K562 (cell line): ENCODE measurements around the gene ACSL6. TPM values are rescaled to one million over a fixed set of nuclear protein-coding genes. Genes with fewer than 3 reads are reported as not detected.

ENCODE experiments used
- ATAC-seq: fragments of 200-7000 bp; cut with Tn5 transposase; 3 replicates; pipeline ENCODE4 v1.9.1; 2020; ENCODE audit warnings: moderate library complexity
- BruUV-seq: library from RNA; stranded (reverse); fragments of 400-500 nt; replicated peaks from 2 replicates; lab custom pipeline; 2021; lab: Mats Ljungman, UMichigan
- CTCF ChIA-PET: fragments of 300-600 bp; formaldehyde crosslinking; extraction: SDS; loops from one replicate; lab custom pipeline; 2021; ENCODE audit warnings: low intra/inter-chr PET ratio; lab: Yijun Ruan, JAX
- POLR2A ChIA-PET: fragments of 300-600, 350-650 bp; sonication (Branson Sonifier 250); formaldehyde crosslinking; extraction: SDS; loops from one replicate; lab custom pipeline; 2021; ENCODE audit warnings: antibody characterized with exemption, inconsistent platforms; lab: Yijun Ruan, JAX
- DNase-seq, 4 experiments: peaks; one replicate each; pipeline versions ENCODE4 v3.0.0 to v3.0.0-alpha.2; 2011 to 2018; ENCODE audit warnings: low spot score in 3 of 4, mixed read lengths in 3 of 4; ENCODE audit errors: extremely low read depth in 1 of 4
- FAIRE-seq: peaks from 2 replicates; lab custom pipeline; 2011; peaks lifted over from hg19 to GRCh38; lab: Jason Lieb, UNC
- H2AFZ ChIP-seq: 2 replicates; pipeline ENCODE4 v1.6.0; 2011; ENCODE audit warnings: low read depth, low read length, control low read depth, inconsistent platforms
- H3K27ac ChIP-seq: fragments of 200-600 bp; 3 replicates; pipeline ENCODE4 v1.8.0; 2011; ENCODE audit warnings: low read depth, mild to moderate bottlenecking, control low read depth, inconsistent platforms, low read length, moderate library complexity, mixed read lengths; ENCODE audit errors: extremely low read depth
- H3K27me3 ChIP-seq, 2 experiments: fragments of 300-600 bp in 1 of 2; 2 replicates in 1 of 2; 3 replicates in 1 of 2; pipeline versions ENCODE4 v1.6.0 to v1.8.0; 2011; ENCODE audit warnings: inconsistent platforms in 2 of 2, low read length in 2 of 2, mild to moderate bottlenecking in 1 of 2, mixed read lengths in 1 of 2, moderate library complexity in 1 of 2; ENCODE audit not compliant: control insufficient read depth in 2 of 2, insufficient read depth in 2 of 2
- H3K36me3 ChIP-seq: fragments of 300-600 bp; 3 replicates; pipeline ENCODE4 v1.8.0; 2011; ENCODE audit warnings: mild to moderate bottlenecking, low read length, inconsistent platforms; ENCODE audit not compliant: control insufficient read depth, insufficient read depth
- H3K4me1 ChIP-seq, 2 experiments: fragments of 200-600 bp in 1 of 2; replicated peaks in 1 of 2; 2 replicates in 1 of 2; 3 replicates in 1 of 2; pipeline versions ENCODE4 v1.5.1 to v1.8.0; 2011; ENCODE audit warnings: inconsistent platforms in 2 of 2, low read length in 2 of 2, mild to moderate bottlenecking in 1 of 2, mixed read lengths in 1 of 2, moderate library complexity in 1 of 2; ENCODE audit not compliant: control insufficient read depth in 2 of 2, insufficient read depth in 2 of 2
- H3K4me2 ChIP-seq: 2 replicates; pipeline ENCODE4 v1.6.1; 2011; ENCODE audit warnings: low read length, control low read depth, inconsistent platforms, mixed read lengths; ENCODE audit not compliant: insufficient read depth
- H3K4me3 ChIP-seq: fragments of 200-600 bp; sonication (generic), shearing (Covaris generic); 2 replicates; pipeline ENCODE4 v1.5.1; 2016; ENCODE audit warnings: control low read depth, inconsistent platforms
- H3K79me2 ChIP-seq: fragments of 200-600 bp; 3 replicates; pipeline ENCODE4 v1.8.0; 2011; ENCODE audit warnings: low read length, inconsistent platforms; ENCODE audit not compliant: control insufficient read depth, insufficient read depth
- H3K9ac ChIP-seq, 2 experiments: 2 replicates each; pipeline versions ENCODE4 v1.6.0 to v1.6.1; 2011; ENCODE audit warnings: low read depth in 2 of 2, low read length in 2 of 2, control low read depth in 1 of 2, inconsistent platforms in 1 of 2, mild to moderate bottlenecking in 1 of 2, mixed read lengths in 1 of 2; ENCODE audit not compliant: insufficient read depth in 1 of 2
- H3K9me1 ChIP-seq: one replicate; pipeline ENCODE4 v1.6.0; 2011; ENCODE audit warnings: inconsistent platforms, mild to moderate bottlenecking, low read length, moderate library complexity; ENCODE audit not compliant: control insufficient read depth, insufficient read depth
- H3K9me3 ChIP-seq: replicated peaks from 2 replicates; pipeline ENCODE4 v1.5.1; 2011; ENCODE audit warnings: low read depth, low read length, inconsistent platforms; ENCODE audit not compliant: control insufficient read depth, insufficient read depth
- H4K20me1 ChIP-seq: replicated peaks from 2 replicates; pipeline ENCODE4 v1.6.1; 2011; ENCODE audit warnings: low read length, inconsistent platforms, mixed read lengths; ENCODE audit not compliant: control insufficient read depth, insufficient read depth
- ATF1 ChIP-seq, 2 experiments: fragments of 450-650 bp in 1 of 2; IDR thresholded peaks; 2 replicates each; pipeline ENCODE4 v1.6.1; 2016; ENCODE audit warnings: missing compliant biosample characterization in 1 of 2, missing genetic modification characterization in 1 of 2
- ATF7 ChIP-seq: fragments of 450-650 bp; IDR thresholded peaks from 2 replicates; pipeline ENCODE4 v1.7.1; 2014; ENCODE audit warnings: mild to moderate bottlenecking, moderate library complexity
- CBX3 ChIP-seq, 2 experiments: IDR thresholded peaks; 1 replicate in 1 of 2; 2 replicates in 1 of 2; pipeline ENCODE4 v1.6.1; 2012; ENCODE audit warnings: inconsistent platforms in 2 of 2, low read length in 2 of 2, borderline replicate concordance in 1 of 2, control low read depth in 1 of 2
- MCM7 ChIP-seq, 2 experiments: fragments of 450-650 bp; IDR thresholded peaks; 2 replicates each; pipeline ENCODE4 v1.6.1; 2016 to 2018
- MEIS2 ChIP-seq: fragments of 450-650 bp; IDR thresholded peaks from 2 replicates; pipeline ENCODE4 v1.6.1; 2014; ENCODE audit warnings: mild to moderate bottlenecking; ENCODE audit not compliant: partially characterized antibody
- PRPF4 ChIP-seq: fragments of 200-400 bp; formaldehyde crosslinking; IDR thresholded peaks from one replicate; pipeline ENCODE4 v1.6.1; 2017; ENCODE audit warnings: low read length, low read depth, mild to moderate bottlenecking; ENCODE audit not compliant: insufficient read depth, poor library complexity, severe bottlenecking
- PTTG1 ChIP-seq: fragments of 450-650 bp; IDR thresholded peaks from 2 replicates; pipeline ENCODE4 v1.6.1; 2016; ENCODE audit warnings: low read depth, mild to moderate bottlenecking, missing genetic modification characterization, missing compliant biosample characterization
- SNIP1 ChIP-seq: fragments of 450-650 bp; IDR thresholded peaks from 2 replicates; pipeline ENCODE4 v1.7.1; 2017; ENCODE audit warnings: low read depth, mild to moderate bottlenecking
- STAG1 ChIP-seq: sonication (generic); formaldehyde crosslinking; IDR thresholded peaks from 2 replicates; pipeline ENCODE4 v1.5.0; 2020; ENCODE audit warnings: missing genetic modification reagents, borderline replicate concordance
- TBL1XR1 ChIP-seq, 2 experiments: IDR thresholded peaks; 2 replicates each; pipeline ENCODE4 v1.6.1; 2012; ENCODE audit warnings: improper control_type of control experiment in 2 of 2, low read length in 2 of 2, mild to moderate bottlenecking in 1 of 2
- ZNF143 ChIP-seq: sonication (generic); formaldehyde crosslinking; IDR thresholded peaks from 2 replicates; pipeline ENCODE4 v1.9.0; 2022; ENCODE audit warnings: mild to moderate bottlenecking, missing genetic modification reagents
- ZNF174 ChIP-seq: fragments of 250-450 bp; sonication (Bioruptor Pico); IDR thresholded peaks from 2 replicates; pipeline ENCODE4 v1.4.0; 2020; ENCODE audit warnings: mild to moderate bottlenecking
- ZNF263 ChIP-seq: sonication (generic); formaldehyde crosslinking; IDR thresholded peaks from 2 replicates; pipeline ENCODE4 v1.8.0; 2022; ENCODE audit warnings: mild to moderate bottlenecking, missing genetic modification reagents, borderline replicate concordance
- ZNF274 ChIP-seq: IDR thresholded peaks from 2 replicates; pipeline ENCODE4 v1.6.1; 2011; ENCODE audit warnings: low read depth, mild to moderate bottlenecking, low read length, moderate library complexity, borderline replicate concordance
- ZNF3 ChIP-seq: fragments of 250-450 bp; sonication (Bioruptor Pico); IDR thresholded peaks from 2 replicates; pipeline ENCODE4 v1.5.0; 2021; ENCODE audit warnings: mild to moderate bottlenecking, moderate library complexity
- ZNF408 ChIP-seq: fragments of 250-450 bp; sonication (Bioruptor Pico); IDR thresholded peaks from 2 replicates; pipeline ENCODE4 v1.4.0; 2020; ENCODE audit warnings: low read depth, mild to moderate bottlenecking, moderate library complexity
- WGBS: fragments of 100-300 bp; shearing (Covaris generic); methylation state at CpG from one replicate; pipeline ENCODE4 v1.1.6; 2016; ENCODE audit warnings: low coverage, mixed read lengths; ENCODE audit not compliant: insufficient coverage; ENCODE audit errors: missing lambda C conversion rate; 5-methylcytosine and 5-hydroxymethylcytosine counted together
- in situ Hi-C: fragments of 300-500 bp; cut with MboI; formaldehyde crosslinking; loops from 4 replicates; pipeline ENCODE4 v1.15.0; 2018; ENCODE audit warnings: inconsistent platforms, mixed read lengths
- intact Hi-C: fragments of 100-400 bp; cut with micrococcal nuclease; formaldehyde crosslinking; loops from 2 replicates; pipeline ENCODE4 v1.14.2; 2022
- polyA plus RNA-seq, 8 experiments: library from polyadenylated mRNA; depleted of rRNA in 4 of 8; stranded (reverse) in 5 of 8; unstranded in 3 of 8; fragments of >200 nt; fragmentation: Nextera tagmentation in 2 of 8; fragmentation: Illumina TruSeq in 1 of 8; extraction: Ambion mirVana in 2 of 8; extraction: Trizol in 1 of 8; gene quantifications; 2 replicates each; pipeline versions ENCODE4 v1.2.1 to v1.2.3, GENCODE V29; 2011 to 2014; ENCODE audit warnings: inconsistent platforms in 1 of 8, missing spikeins in 1 of 8
- total RNA-seq, 7 experiments: library from RNA; depleted of rRNA in 6 of 7; stranded (reverse); fragments of >200 nt in 6 of 7; fragmentation: Illumina TruSeq in 2 of 7; extraction: Trizol in 2 of 7; gene quantifications; 2 replicates each; pipeline versions ENCODE4 v1.2.1 to v1.2.3, GENCODE V29; 2011 to 2021; ENCODE audit warnings: low replicate concordance in 1 of 7
- TF ChIP-seq, protein P1 (sequence below): sonication (generic); formaldehyde crosslinking; IDR thresholded peaks from 2 replicates; pipeline ENCODE4 v1.8.0; 2022; ENCODE audit warnings: mild to moderate bottlenecking, missing genetic modification reagents
- TF ChIP-seq, protein P2 (sequence below): fragments of 200-800 bp; sonication (Bioruptor generic); IDR thresholded peaks from 2 replicates; pipeline ENCODE4 v1.6.1; 2017; ENCODE audit warnings: missing genetic modification characterization, missing compliant biosample characterization

ACSL6 gene
- total and polyA plus RNA-seq, 9 of the 15 experiments (the other 6 are each of a cell fraction or from before 2014, with no cell fraction given): 0.50 to 1.5 (median 0.69) TPM

DNA sequence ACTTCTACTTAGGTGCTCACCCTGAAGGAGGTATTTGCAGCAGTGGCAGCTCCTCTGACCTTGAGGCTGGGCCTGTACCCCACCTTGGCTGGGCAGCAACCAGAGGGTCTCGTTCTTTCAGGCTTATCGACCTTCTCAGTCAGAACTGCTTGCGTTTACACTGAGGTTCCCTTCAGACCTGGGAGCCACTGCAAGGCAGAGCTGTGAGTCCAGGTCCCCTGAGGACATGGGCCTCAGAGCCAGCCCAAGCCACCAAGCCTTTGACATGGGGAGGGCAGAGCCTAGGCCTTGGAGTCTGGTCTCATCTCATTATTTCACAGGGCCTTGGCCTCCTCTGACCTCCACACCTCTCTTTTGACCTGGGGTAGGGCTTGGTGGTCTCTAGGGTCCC lies 13.7 kb downstream of the ACSL6 start (continued):
- TF ChIP-seq, protein P1, sequence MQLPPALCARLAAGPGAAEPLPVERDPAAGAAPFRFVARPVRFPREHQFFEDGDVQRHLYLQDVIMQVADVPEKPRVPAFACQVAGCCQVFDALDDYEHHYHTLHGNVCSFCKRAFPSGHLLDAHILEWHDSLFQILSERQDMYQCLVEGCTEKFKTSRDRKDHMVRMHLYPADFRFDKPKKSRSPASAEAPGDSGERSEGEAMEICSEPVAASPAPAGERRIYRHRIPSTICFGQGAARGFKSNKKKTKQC (CRISPR knock-in tag): no peak
- TF ChIP-seq MCM7 (IDR thresholded peaks at IDR 0.05): no peak
- TF ChIP-seq, protein P2, sequence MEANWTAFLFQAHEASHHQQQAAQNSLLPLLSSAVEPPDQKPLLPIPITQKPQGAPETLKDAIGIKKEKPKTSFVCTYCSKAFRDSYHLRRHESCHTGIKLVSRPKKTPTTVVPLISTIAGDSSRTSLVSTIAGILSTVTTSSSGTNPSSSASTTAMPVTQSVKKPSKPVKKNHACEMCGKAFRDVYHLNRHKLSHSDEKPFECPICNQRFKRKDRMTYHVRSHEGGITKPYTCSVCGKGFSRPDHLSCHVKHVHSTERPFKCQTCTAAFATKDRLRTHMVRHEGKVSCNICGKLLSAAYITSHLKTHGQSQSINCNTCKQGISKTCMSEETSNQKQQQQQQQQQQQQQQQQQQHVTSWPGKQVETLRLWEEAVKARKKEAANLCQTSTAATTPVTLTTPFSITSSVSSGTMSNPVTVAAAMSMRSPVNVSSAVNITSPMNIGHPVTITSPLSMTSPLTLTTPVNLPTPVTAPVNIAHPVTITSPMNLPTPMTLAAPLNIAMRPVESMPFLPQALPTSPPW (CRISPR knock-in tag): no peak

DNA sequence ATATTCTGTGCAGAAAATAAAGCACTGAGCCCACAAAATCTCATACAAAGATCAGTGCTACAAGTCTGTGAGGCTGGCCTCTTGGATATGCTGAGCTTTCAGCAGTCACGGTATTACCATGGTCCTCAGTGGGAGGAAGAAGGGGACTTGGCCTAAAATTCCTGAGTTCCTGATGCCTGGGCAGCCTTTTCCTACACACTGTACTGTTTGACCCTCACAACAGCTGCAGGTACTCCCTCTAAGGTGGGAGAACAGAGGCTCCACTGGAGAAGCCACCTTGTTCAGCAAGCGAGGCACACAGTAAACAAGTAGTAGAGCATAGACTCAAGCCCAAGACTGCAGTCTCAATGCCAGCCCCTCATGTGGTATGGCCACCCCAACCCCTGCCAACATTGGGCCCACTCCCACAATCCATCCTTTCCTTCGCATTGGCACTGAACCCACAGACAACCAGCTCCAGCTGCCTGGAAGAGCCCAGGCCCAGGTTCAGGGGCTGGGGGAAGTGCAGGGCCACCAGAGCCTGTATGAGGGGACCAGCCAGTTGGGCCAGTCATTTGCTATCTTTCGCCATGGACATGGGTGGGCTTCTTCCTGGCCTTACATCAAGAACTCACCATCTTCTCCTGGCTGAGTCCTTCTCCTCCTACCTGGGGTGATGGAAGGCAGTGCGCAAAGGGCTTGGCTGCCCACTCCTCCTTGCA lies 14.3 kb downstream of the ACSL6 start:
- in situ Hi-C loops: no loop called here
- Histone ChIP-seq H3K36me3 (no peaks in the 10 kb centered on the region), H3K9ac (peak overlapping the region; percentile 11 to 49; a peak in 2 of 4 replicates), H3K27me3 (no peaks in the 10 kb centered on the region), H3K79me2 (no peaks in the 10 kb centered on the region), H3K9me1 (peaks cover 10% of the 10 kb centered on the region), H3K27ac (peak overlapping the region; percentile 49), H3K4me1 (peaks cover 54 to 58% of the 10 kb centered on the region in 2 experiments), H4K20me1 (peaks cover 5% of the 10 kb centered on the region; the same call in 1 of the 2 replicates), H3K4me2 (peak overlapping the region; percentile 28), H2AFZ (no peak overlapping the region), H3K4me3 (no peak overlapping the region), H3K9me3 (no peaks in the 10 kb centered on the region)
- DNase-seq (no peak), FAIRE-seq (no peak), ATAC-seq (no peak)
- CTCF ChIA-PET: no interaction called here
- POLR2A ChIA-PET: interaction anchor here (0.6 to 1.9 kb wide), 9 partner anchors 9 to 77 kb away, joined by 3 to 10 read pairs (median 5); no protein-coding TSS in a partner anchor
- intact Hi-C loops: loop anchor here (2.0 kb wide), 1 partner anchor 200 kb away; the partner anchor contains the start of gene FNIP1
- 69% methylated on average over 5 of the region's 5 CpGs for WGBS
- BruUV-seq: no TSS peak
- TF ChIP-seq TBL1XR1 (IDR thresholded peaks at IDR 0.05; ENCODE audit: low read length in 2 of 2) (0 out of 4 replicates have a peak, but pooled peaks of 1 of the 2 experiments have one; percentile 0), PTTG1 (tag) (no peak), ZNF274 (0 out of 2 replicates have a peak, but pooled peaks have one; percentile 15), MEIS2 (no peak), PRPF4 (no peak), ATF1 (CRISPR knock-in tag; IDR thresholded peaks at IDR 0.05) (no peak), ATF1 (tag; IDR thresholded peaks at IDR 0.05) (0 out of 2 replicates have a peak, but pooled peaks have one; percentile 0), ZNF263 (CRISPR knock-in tag) (no peak), ZNF143 (CRISPR knock-in tag) (no peak), ATF7 (no peak), ZNF174 (CRISPR knock-in tag) (no peak), STAG1 (CRISPR knock-in tag) (no peak), CBX3 (IDR thresholded peaks at IDR 0.05; ENCODE audit: borderline replicate concordance in 1 of 2, low read length in 2 of 2) (no peak), SNIP1 (no peak), ZNF3 (CRISPR knock-in tag) (no peak), ZNF408 (CRISPR knock-in tag) (no peak)
